NT2/D1 (cell line): ENCODE results near the gene CDH13.
A peak's percentile ranks its signal among the peaks of the same experiment; 100 is the strongest.

Experiments
- DNase-seq: peaks from one replicate; pipeline ENCODE4 v3.0.0-alpha.2; 2011; ENCODE audit warnings: low read depth, low spot score
- H3K27me3 ChIP-seq: 2 replicates; pipeline ENCODE4 v1.6.0; 2011; ENCODE audit warnings: mild to moderate bottlenecking; ENCODE audit not compliant: insufficient read length, insufficient read depth
- H3K36me3 ChIP-seq: 2 replicates; pipeline ENCODE4 v1.6.1; 2011; ENCODE audit warnings: mild to moderate bottlenecking, low read length, mixed read lengths; ENCODE audit not compliant: insufficient read depth, insufficient read length
- H3K4me1 ChIP-seq: 2 replicates; pipeline ENCODE4 v1.5.1; 2011; ENCODE audit not compliant: insufficient read depth, insufficient read length
- H3K4me3 ChIP-seq: 2 replicates; pipeline ENCODE4 v1.5.1; 2011; ENCODE audit warnings: low read depth; ENCODE audit not compliant: insufficient read length
- H3K9ac ChIP-seq: 2 replicates; pipeline ENCODE4 v1.6.0; 2011; ENCODE audit warnings: low read depth; ENCODE audit not compliant: insufficient read length
- H3K9me3 ChIP-seq: 2 replicates; pipeline ENCODE4 v1.5.1; 2011; ENCODE audit warnings: mild to moderate bottlenecking, low read length; ENCODE audit not compliant: insufficient read depth
- SUZ12 ChIP-seq: IDR thresholded peaks from 2 replicates; pipeline ENCODE4 v1.6.1; 2011; ENCODE audit not compliant: insufficient read length, insufficient read depth; ENCODE audit errors: extremely low read depth
- YY1 ChIP-seq: IDR thresholded peaks from 2 replicates; pipeline ENCODE4 v1.6.1; 2011; ENCODE audit not compliant: insufficient read length, insufficient read depth
- ZNF274 ChIP-seq: IDR thresholded peaks from 2 replicates; pipeline ENCODE4 v1.6.1; 2011; ENCODE audit warnings: mild to moderate bottlenecking, low read depth, low read length

Gene CDH13

DNA sequence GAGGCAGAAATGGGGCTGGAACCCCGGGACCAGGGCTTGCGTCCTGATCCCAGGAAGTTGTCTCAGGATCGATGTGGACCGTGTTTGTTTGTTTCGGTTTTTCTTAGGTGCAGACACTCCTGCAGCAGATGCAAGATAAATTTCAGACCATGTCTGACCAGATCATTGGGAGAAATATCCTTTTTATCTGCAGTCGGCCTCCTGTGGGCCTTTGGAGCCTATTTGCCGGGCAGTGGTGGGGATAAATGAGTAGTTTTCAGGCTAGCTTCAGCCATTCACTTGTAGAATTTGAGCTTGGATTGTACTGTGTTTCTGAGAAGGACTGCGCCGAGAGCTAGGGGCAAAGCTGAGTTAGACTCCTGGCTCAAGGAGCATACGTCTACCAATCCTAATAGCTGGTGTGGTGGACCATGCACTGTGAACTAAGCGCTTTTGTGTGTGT lies 1181.8 kb downstream of the CDH13 start:
- TF ChIP-seq SUZ12 (no peak), ZNF274 (no peak), YY1 (no peak)
- H3K9me3 ChIP-seq, result no peaks in the 10 kb centered on the region
- H3K4me3 ChIP-seq, result peak overlapping the region; percentile 96
- no peaks in the 10 kb centered on the region for H3K27me3 ChIP-seq
- H3K36me3 ChIP-seq, result peaks cover 40% of the 10 kb centered on the region
- DNase-seq, result no peak
- no peaks in the 10 kb centered on the region for H3K4me1 ChIP-seq
- peak overlapping the region; percentile 94 for H3K9ac ChIP-seq

DNA sequence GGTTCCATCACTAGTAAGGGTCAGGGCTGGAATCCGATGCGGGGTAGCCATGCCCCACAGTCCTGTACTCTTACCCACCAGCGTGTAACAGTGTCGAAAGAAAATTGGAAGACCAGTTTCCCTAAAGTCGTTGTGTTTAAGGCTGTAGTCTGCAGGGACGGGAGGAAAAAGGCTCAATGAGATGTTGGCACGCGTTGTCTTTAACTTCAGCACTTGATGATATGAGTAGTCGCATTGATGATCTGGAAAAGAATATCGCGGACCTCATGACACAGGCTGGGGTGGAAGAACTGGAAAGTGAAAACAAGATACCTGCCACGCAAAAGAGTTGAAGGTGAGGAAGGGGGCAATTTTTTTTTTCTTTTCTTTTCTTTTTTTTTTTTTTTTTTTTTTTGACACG lies 1182.3 kb downstream of the CDH13 start:
- no peak for DNase-seq
- no peaks in the 10 kb centered on the region for H3K4me1 ChIP-seq
- TF ChIP-seq YY1 (no peak), SUZ12 (no peak), ZNF274 (no peak)
- no peaks in the 10 kb centered on the region for H3K27me3 ChIP-seq
- no peaks in the 10 kb centered on the region for H3K9me3 ChIP-seq
- H3K9ac ChIP-seq, result peak overlapping the region; percentile 94
- peak overlapping the region; percentile 96 for H3K4me3 ChIP-seq
- peaks cover 40% of the 10 kb centered on the region for H3K36me3 ChIP-seq

DNA sequence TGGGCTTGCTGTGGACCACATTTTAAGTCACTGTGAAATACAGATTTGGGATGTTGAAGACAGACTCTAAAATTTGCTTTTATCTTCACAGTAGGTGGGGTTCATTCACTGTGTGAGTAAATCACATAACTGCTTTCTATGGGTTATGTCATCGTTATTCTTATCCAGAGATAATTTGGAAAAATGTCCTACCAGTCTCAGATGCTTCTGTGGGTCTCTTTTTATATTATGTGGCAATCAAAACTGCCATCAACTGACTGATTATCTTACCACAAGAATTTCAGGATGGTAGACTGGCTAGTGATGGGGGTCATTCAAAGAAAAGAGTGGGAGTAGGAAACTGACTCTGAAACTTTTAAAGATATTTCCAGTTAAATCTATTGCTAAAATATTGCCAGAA lies 1184.1 kb downstream of the CDH13 start:
- DNase-seq, result no peak
- H3K4me3 ChIP-seq, result no peak overlapping the region
- TF ChIP-seq ZNF274 (no peak), YY1 (no peak), SUZ12 (no peak)
- peaks cover 40% of the 10 kb centered on the region for H3K36me3 ChIP-seq
- H3K9me3 ChIP-seq, result no peaks in the 10 kb centered on the region
- H3K4me1 ChIP-seq, result peaks cover 2% of the 10 kb centered on the region
- no peaks in the 10 kb centered on the region for H3K27me3 ChIP-seq
- no peak overlapping the region for H3K9ac ChIP-seq

DNA sequence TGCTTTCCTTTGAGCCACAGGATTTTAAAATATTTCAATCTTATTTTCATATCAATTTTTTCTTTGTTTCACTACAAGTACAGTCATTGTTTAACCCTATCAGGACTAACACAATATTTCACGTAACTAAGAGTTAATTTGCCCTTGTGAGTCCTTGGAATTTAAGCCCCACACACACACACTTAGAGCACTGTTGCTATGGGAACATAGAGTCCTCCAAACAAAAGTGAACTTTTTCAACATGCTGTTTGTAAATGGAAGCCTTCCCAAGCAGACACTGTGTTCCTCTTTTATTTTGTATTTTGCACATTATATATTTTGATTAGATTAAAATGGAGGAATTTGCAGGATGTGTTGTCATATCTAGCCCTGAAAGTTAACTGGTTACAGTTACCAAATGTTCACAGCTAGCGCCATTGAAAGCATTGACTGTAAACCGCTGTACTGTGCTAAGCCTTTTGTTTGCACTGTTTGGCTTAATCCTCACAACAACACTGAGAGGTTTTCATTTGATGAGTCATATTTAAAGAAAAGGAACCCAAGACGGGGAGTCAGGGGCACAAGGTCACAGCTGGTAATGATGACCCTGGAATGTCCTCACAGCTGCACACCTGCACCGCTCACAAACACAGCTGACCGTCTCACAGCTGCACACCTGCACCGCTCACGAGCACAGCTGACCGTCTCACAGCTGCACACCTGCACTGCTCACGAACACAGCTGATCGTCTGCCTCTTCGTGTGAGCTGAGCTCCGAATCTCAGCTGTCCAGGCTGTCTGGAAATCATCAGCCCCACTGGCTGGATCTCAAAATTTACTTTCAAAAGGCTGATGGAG lies 1187.3 kb downstream of the CDH13 start:
- Histone ChIP-seq H3K9ac (no peak overlapping the region), H3K4me3 (no peak overlapping the region), H3K27me3 (no peaks in the 10 kb centered on the region), H3K4me1 (peaks cover 2% of the 10 kb centered on the region), H3K9me3 (no peaks in the 10 kb centered on the region), H3K36me3 (peaks cover 36% of the 10 kb centered on the region)
- DNase-seq, result no peak
- TF ChIP-seq YY1 (no peak), ZNF274 (no peak), SUZ12 (no peak)

DNA sequence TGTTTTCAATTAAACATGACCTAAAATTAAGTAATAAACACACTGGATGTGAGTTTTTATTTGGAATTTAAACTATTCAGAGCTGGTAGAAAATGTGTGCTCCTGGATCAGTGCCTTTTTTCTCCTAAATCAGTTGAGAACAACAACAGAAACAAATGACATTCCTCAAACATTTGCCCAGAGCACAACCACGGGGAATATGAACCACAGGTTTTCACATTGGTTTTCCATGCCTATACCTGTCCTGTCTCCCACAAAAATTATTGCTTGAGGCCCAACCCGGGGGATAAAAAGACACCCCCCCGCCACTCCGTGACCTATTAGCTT lies 1187.9 kb downstream of the CDH13 start:
- Histone ChIP-seq H3K27me3 (no peaks in the 10 kb centered on the region), H3K9me3 (no peaks in the 10 kb centered on the region), H3K4me1 (peaks cover 2% of the 10 kb centered on the region), H3K36me3 (peaks cover 34% of the 10 kb centered on the region), H3K4me3 (no peak overlapping the region), H3K9ac (no peak overlapping the region)
- DNase-seq, result no peak
- TF ChIP-seq SUZ12 (no peak), ZNF274 (no peak), YY1 (no peak)

DNA sequence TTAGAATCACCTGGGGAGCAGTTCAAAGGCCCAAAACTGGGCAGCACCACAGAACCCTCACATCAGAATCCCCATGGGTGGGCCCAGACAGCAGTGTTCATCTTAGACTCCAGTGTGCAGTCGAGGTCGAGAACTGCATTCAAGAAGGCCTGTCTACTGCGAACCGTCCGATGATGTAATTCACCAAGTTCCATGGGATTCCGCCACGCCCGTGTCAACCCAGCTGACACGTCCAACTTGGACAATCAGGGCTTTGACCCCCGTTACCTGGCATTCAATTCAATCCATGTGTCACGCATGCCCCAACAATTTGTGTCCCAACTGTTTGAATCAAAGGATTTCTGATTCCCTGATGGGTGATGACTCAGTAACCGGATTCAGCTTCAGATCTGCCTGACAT lies 1190.3 kb downstream of the CDH13 start:
- Histone ChIP-seq H3K4me3 (no peak overlapping the region), H3K9ac (no peak overlapping the region), H3K36me3 (peaks cover 12% of the 10 kb centered on the region), H3K4me1 (peaks cover 2% of the 10 kb centered on the region), H3K9me3 (no peaks in the 10 kb centered on the region), H3K27me3 (no peaks in the 10 kb centered on the region)
- DNase-seq, result no peak
- no peak for TF ChIP-seq SUZ12
- no peak for TF ChIP-seq YY1
- no peak for TF ChIP-seq ZNF274

DNA sequence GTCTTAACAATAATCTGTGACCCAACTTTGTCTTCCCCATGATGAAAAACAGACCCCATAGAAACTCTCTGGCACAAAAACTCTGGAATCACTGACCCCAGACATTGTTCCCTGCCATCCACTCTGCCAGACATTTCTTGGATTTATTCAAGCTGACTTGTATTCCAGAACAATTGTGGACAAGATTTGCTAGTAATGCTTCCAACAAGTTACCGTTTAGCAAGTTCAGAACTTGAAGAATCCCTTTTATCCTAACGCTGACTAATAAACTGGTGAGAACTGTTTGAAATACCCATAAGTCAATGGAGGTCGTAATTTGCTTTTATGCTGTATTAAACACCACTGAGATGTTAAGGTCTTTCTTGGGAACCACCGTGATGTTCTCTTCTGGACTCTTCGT lies 1191.5 kb downstream of the CDH13 start:
- peaks cover 2% of the 10 kb centered on the region for H3K4me1 ChIP-seq
- no peak for DNase-seq
- no peak overlapping the region for H3K9ac ChIP-seq
- TF ChIP-seq SUZ12 (no peak), YY1 (no peak), ZNF274 (no peak)
- H3K27me3 ChIP-seq, result no peaks in the 10 kb centered on the region
- H3K4me3 ChIP-seq, result no peak overlapping the region
- no peaks in the 10 kb centered on the region for H3K9me3 ChIP-seq
- H3K36me3 ChIP-seq, result no peaks in the 10 kb centered on the region
